ENCODE measurements around the gene PDK2.
A peak's percentile ranks its signal among the peaks of the same experiment; 100 is the strongest.

The PDK2 gene

GRCh38 chr17:50094753-50095619 is at the start of gene PDK2:
Gene PDK2 (plus strand): TSS chr17:50095351. CDS start chr17:50095436, 85 bp downstream.
- DNase-seq: peak; percentile 98
- Histone ChIP-seq H3K4me1 (ENCODE audit: low read length) (peaks cover 8% of the 10 kb centered on the region; the same call in 1 of the 2 replicates), H4K20me1 (ENCODE audit: insufficient read depth, low read length) (no peaks in the 10 kb centered on the region), H3K27me3 (replicated peaks; ENCODE audit: insufficient read depth, low read length) (no peaks in the 10 kb centered on the region), H3K9me3 (replicated peaks; ENCODE audit: insufficient read depth, low read length) (no peaks in the 10 kb centered on the region), H3K36me3 (replicated peaks; ENCODE audit: insufficient read depth, low read length) (no peaks in the 10 kb centered on the region), H3K27ac (ENCODE audit: low read length) (peak within 1 kb of the TSS; percentile 23; the same call in 1 of the 2 replicates), H3K4me2 (ENCODE audit: low read depth, low read length) (peak within 1 kb of the TSS; percentile 95), H3K9me2 (replicated peaks; ENCODE audit: insufficient read depth, low read length) (no peaks in the 10 kb centered on the region), H3K9ac (ENCODE audit: low read length) (peak within 1 kb of the TSS; percentile 84), H3K79me2 (ENCODE audit: low read length) (peaks cover 21% of the 10 kb centered on the region), H2AFZ (ENCODE audit: low read length) (peak within 1 kb of the TSS; percentile 99), H3F3A (ENCODE audit: insufficient read depth, low read length) (peaks cover 9% of the 10 kb centered on the region; the same call in 1 of the 2 replicates), H3K4me3 (ENCODE audit: low read length) (peak within 1 kb of the TSS; percentile 94)
- TF ChIP-seq EZH2 (optimal IDR thresholded peaks at IDR 0.05; ENCODE audit: low read depth, low read length) (no peak), CTCF (IDR thresholded peaks at IDR 0.05; ENCODE audit: low read length) (no peak), EZH2phosphoT487 (IDR thresholded peaks at IDR 0.05; ENCODE audit: low read length) (no peak)

DNA sequence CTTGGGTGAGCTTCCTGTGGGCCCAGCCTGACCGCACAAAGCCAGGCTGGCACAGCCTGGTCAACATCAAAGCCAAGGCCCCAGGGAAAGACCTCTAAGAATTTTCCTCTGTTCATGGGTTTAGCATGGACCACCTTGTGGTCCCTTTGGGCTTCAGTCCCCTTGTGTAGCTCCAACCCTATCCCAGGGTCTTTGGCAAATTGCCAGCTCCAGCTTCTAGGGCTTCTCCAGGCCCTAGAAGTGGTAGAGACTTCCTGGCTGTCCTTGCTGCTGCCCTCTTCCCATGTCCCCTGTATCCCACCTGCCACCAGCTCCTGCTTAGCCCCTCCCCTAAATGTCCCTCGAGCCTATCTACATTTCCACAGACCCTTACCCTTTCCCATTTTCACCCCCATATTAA is 49.0 kb upstream of the PDK2 start:
- Histone ChIP-seq H3K9me3 (replicated peaks; ENCODE audit: insufficient read depth, low read length) (no peaks in the 10 kb centered on the region), H3K36me3 (replicated peaks; ENCODE audit: insufficient read depth, low read length) (no peaks in the 10 kb centered on the region), H3K4me3 (ENCODE audit: low read length) (no peak overlapping the region), H3K27me3 (replicated peaks; ENCODE audit: insufficient read depth, low read length) (0 out of 2 replicates have a peak, but pooled peaks cover 4% of the 10 kb centered on the region), H3K9ac (ENCODE audit: low read length) (no peak overlapping the region), H4K20me1 (ENCODE audit: insufficient read depth, low read length) (no peaks in the 10 kb centered on the region), H2AFZ (ENCODE audit: low read length) (no peak overlapping the region), H3K4me1 (ENCODE audit: low read length) (peaks cover 8% of the 10 kb centered on the region), H3K79me2 (ENCODE audit: low read length) (no peaks in the 10 kb centered on the region), H3K4me2 (ENCODE audit: low read depth, low read length) (no peak overlapping the region), H3K9me2 (replicated peaks; ENCODE audit: insufficient read depth, low read length) (no peaks in the 10 kb centered on the region), H3F3A (ENCODE audit: insufficient read depth, low read length) (no peaks in the 10 kb centered on the region), H3K27ac (ENCODE audit: low read length) (no peak overlapping the region)
- no peak for TF ChIP-seq EZH2 (optimal IDR thresholded peaks at IDR 0.05; ENCODE audit: low read depth, low read length)
- no peak for TF ChIP-seq CTCF (IDR thresholded peaks at IDR 0.05; ENCODE audit: low read length)
- no peak for TF ChIP-seq EZH2phosphoT487 (IDR thresholded peaks at IDR 0.05; ENCODE audit: low read length)
- DNase-seq: no peak

- no peaks in the 10 kb centered on the region for H4K20me1 ChIP-seq (ENCODE audit: insufficient read depth, low read length)
- no peak overlapping the region for H2AFZ ChIP-seq (ENCODE audit: low read length)
- no peaks in the 10 kb centered on the region for H3F3A ChIP-seq (ENCODE audit: insufficient read depth, low read length)
- H3K36me3 ChIP-seq (replicated peaks; ENCODE audit: insufficient read depth, low read length): no peaks in the 10 kb centered on the region
- H3K27ac ChIP-seq (ENCODE audit: low read length): no peak overlapping the region
- H3K9me3 ChIP-seq (replicated peaks; ENCODE audit: insufficient read depth, low read length): no peaks in the 10 kb centered on the region
- no peak overlapping the region for H3K4me3 ChIP-seq (ENCODE audit: low read length)
- H3K9me2 ChIP-seq (replicated peaks; ENCODE audit: insufficient read depth, low read length): no peaks in the 10 kb centered on the region
- no peak overlapping the region for H3K9ac ChIP-seq (ENCODE audit: low read length)
- no peaks in the 10 kb centered on the region for H3K79me2 ChIP-seq (ENCODE audit: low read length)
- no peak for DNase-seq
- H3K4me1 ChIP-seq (ENCODE audit: low read length): peaks cover 13% of the 10 kb centered on the region
- no peak for TF ChIP-seq CTCF (IDR thresholded peaks at IDR 0.05; ENCODE audit: low read length)
- no peak for TF ChIP-seq EZH2phosphoT487 (IDR thresholded peaks at IDR 0.05; ENCODE audit: low read length)
- TF ChIP-seq EZH2 (optimal IDR thresholded peaks at IDR 0.05; ENCODE audit: low read depth, low read length): no peak
- no peak overlapping the region for H3K4me2 ChIP-seq (ENCODE audit: low read depth, low read length)
- 0 out of 2 replicates have a peak, but pooled peaks cover 4% of the 10 kb centered on the region for H3K27me3 ChIP-seq (replicated peaks; ENCODE audit: insufficient read depth, low read length)
These were observed 48.5 kb upstream of the PDK2 start for GRCh38 chr17:50046667-50047066.
